ENCODE data around the gene OCLN.
A peak's percentile ranks its signal among the peaks of the same experiment; 100 is the strongest.
"Not testable (repeated sequence)": the region's sequence is repeated elsewhere in the genome, so short reads cannot be mapped to it uniquely, and the experiment has no call there.

OCLN gene

GRCh38 chr5:69530561-69531405, 38.2 kb downstream of the OCLN start:
- DNase-seq: peak; percentile 47 to 81

GRCh38 chr5:69531406-69531801, 38.8 kb downstream of the OCLN start:
- DNase-seq: peak in 1 of 2 experiments; percentile 34

- not testable (repeated sequence) for DNase-seq
Measured at GRCh38 chr5:69537911-69538310, 45.3 kb downstream of the OCLN start.

- not testable (repeated sequence) for DNase-seq
Measured at GRCh38 chr5:69538735-69539134, 46.1 kb downstream of the OCLN start.

- DNase-seq: not testable (repeated sequence)
Measured at GRCh38 chr5:69541347-69541746, 48.8 kb downstream of the OCLN start.

- DNase-seq: not testable (repeated sequence)
Measured at GRCh38 chr5:69542838-69543618, 50.4 kb downstream of the OCLN start.

- DNase-seq: not testable (repeated sequence)
Measured at GRCh38 chr5:69544602-69545001, 52.0 kb downstream of the OCLN start.

- DNase-seq: not testable (repeated sequence)
Measured at GRCh38 chr5:69559908-69560330, 67.3 kb downstream of the OCLN start, which contains the start of gene GTF2H2C. Gene GTF2H2C (plus strand): TSS chr5:69560191. CDS start chr5:69565133, 4,942 bp downstream.

- DNase-seq: not testable (repeated sequence)
Measured at GRCh38 chr5:69560587-69561431, 68.2 kb downstream of the OCLN start.

GRCh38 chr5:69566172-69566571, 73.6 kb downstream of the OCLN start:
- DNase-seq: not testable (repeated sequence)

- DNase-seq: not testable (repeated sequence)
Measured at GRCh38 chr5:69568072-69568471, 75.5 kb downstream of the OCLN start.

- DNase-seq: not testable (repeated sequence)
Measured at GRCh38 chr5:69583356-69583755, 90.8 kb downstream of the OCLN start.

GRCh38 chr5:69596114-69596840, 103.7 kb downstream of the OCLN start:
- DNase-seq: not testable (repeated sequence)

GRCh38 chr5:69601947-69602346, 109.4 kb downstream of the OCLN start:
- not testable (repeated sequence) for DNase-seq

GRCh38 chr5:69606839-69607238, 114.2 kb downstream of the OCLN start:
- not testable (repeated sequence) for DNase-seq

All from NCI-H2081 (cell line).